ENCODE measurements around the gene MFSD2B. TPM values are rescaled to one million over a fixed set of nuclear protein-coding genes. Genes with fewer than 3 reads are reported as not detected.

Gene MFSD2B
- polyA plus RNA-seq, 4 donors, result 0.07 to 0.13 TPM; not detected in 2

DNA sequence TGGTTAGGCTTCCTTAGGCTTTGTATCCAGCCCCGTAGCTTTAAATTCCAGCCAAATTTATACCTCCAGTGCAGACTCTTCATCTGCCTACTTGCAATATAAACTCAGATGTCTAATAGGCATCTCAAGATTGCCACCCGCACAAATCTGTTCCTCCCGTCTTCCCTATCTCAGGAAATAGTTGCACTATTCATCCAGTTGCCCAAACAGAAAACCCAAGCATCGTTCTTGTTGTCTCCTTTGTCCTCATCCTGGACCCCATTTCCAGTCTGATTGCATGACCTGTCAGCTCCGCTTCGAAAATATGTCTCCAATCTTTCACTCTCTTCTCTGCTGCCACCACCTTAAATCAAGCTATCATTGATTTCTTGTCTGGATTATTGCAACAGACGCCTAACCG, 41.9 kb downstream of the MFSD2B start:
- Histone ChIP-seq H3K36me3 (ENCODE audit: control insufficient read depth in 3 of 3, insufficient read depth in 2 of 3, low read depth in 1 of 3, low read length in 3 of 3) (peaks cover 0 to 2% (median 0%) of the 10 kb centered on the region in 3 donors), H3K9me3 (ENCODE audit: control insufficient read depth in 2 of 2, insufficient read depth in 1 of 2, low read depth in 1 of 2, low read length in 1 of 2) (no peaks in the 10 kb centered on the region), H3K4me3 (ENCODE audit: low read depth in 1 of 3, low read length in 3 of 3) (no peak overlapping the region), H3K4me1 (ENCODE audit: control insufficient read depth in 3 of 3, insufficient read depth in 2 of 3, low read depth in 1 of 3, low read length in 2 of 3) (peaks cover 0 to 14% (median 7%) of the 10 kb centered on the region in 3 donors), H3K27me3 (ENCODE audit: control insufficient read depth in 3 of 3, insufficient read depth in 3 of 3, low read length in 3 of 3) (peaks cover 0 to 21% (median 0%) of the 10 kb centered on the region in 3 donors), H3K27ac (ENCODE audit: low read depth in 1 of 3, low read length in 2 of 3) (no peak overlapping the region)
- FAIRE-seq, result no peak
- DNase-seq, result no peak
- WGBS, 3 donors, result 77 to 85% (median 82%) methylated on average over 8 of the region's 8 CpGs

DNA sequence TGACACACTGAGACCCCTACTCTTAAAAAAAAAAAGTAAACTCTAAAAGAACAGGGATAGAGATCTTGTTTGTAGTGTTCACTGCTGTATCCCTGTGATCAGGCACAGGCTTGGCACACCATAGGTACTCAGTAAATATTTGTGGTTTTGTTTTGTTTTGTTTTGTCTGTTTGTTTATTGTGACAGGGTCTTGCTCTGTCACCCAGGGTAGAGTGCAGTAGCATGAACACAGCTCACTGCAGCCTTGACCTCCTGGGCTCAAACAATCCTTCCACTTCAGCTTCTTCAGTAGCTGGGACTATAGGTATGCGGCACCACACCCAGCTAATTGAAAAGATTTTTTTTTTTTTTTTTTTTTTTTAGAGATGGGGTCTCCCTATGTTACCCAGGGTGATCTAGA, 43.1 kb downstream of the MFSD2B start:
- Histone ChIP-seq H3K27ac (ENCODE audit: low read depth in 1 of 3, low read length in 2 of 3) (no peak overlapping the region), H3K4me1 (ENCODE audit: control insufficient read depth in 3 of 3, insufficient read depth in 2 of 3, low read depth in 1 of 3, low read length in 2 of 3) (peaks cover 0 to 12% (median 7%) of the 10 kb centered on the region in 3 donors), H3K27me3 (ENCODE audit: control insufficient read depth in 3 of 3, insufficient read depth in 3 of 3, low read length in 3 of 3) (peaks cover 0 to 17% (median 0%) of the 10 kb centered on the region in 3 donors), H3K4me3 (ENCODE audit: low read depth in 1 of 3, low read length in 3 of 3) (no peak overlapping the region), H3K9me3 (ENCODE audit: control insufficient read depth in 2 of 2, insufficient read depth in 1 of 2, low read depth in 1 of 2, low read length in 1 of 2) (no peaks in the 10 kb centered on the region), H3K36me3 (ENCODE audit: control insufficient read depth in 3 of 3, insufficient read depth in 2 of 3, low read depth in 1 of 3, low read length in 3 of 3) (peaks cover 0 to 2% (median 0%) of the 10 kb centered on the region in 3 donors)
- FAIRE-seq (no peak), DNase-seq (no peak)
- 82 to 97% (median 90%) methylated on average over 1 of the region's 1 CpG for WGBS, 3 donors

DNA sequence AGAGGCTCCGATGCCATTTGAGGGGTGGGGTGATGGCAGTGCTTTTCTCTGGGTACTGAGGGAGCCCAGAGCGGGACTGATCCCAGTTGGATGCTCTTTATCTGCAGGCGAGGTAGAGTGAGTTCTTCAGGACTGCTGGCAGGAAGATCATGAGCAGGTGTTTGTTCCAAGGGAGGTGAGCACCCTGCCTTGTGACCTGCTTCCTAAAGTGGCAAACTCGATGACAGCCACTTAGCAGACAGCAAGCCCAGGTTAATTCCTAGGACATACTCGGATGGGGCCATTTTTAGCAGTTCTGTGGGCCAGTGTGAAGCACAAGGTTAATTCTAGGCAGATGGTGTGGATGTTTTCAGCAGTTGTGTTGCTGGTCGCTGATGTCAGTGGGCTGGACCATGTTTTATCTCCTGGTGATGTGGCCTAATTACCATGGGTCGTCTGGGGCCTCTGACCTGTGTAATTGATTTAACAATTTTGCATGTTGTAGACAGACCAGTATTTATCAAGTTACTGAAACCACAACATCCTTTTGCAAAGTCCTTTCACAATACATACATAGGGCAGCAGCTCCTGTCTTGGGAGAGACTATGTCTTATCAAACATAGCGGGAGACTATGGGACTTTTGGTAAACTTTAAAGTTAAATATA, 44.6 kb downstream of the MFSD2B start:
- no peak overlapping the region for H3K27ac ChIP-seq (ENCODE audit: low read depth in 1 of 3, low read length in 2 of 3)
- peaks cover 0 to 2% (median 0%) of the 10 kb centered on the region in 3 donors for H3K36me3 ChIP-seq (ENCODE audit: control insufficient read depth in 3 of 3, insufficient read depth in 2 of 3, low read depth in 1 of 3, low read length in 3 of 3)

DNA sequence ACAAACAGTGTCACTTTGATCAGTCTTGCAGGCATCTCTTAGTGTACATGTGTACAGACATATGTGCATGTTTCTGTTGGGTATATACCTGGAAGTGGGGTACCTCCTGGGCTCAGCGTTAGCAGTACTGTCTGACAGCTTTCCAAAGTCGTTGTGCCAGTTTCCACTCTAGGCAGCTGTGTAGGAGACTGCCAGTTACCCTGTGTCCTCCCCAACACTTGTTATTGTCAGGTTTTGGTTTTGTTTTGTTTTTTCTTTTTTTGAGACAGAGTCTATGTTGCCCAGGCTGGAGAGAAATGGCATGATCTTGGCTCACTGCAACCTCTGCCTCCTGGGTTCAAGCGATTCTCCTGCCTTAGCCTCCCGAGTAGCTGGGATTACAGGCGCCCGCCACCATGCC, 45.9 kb downstream of the MFSD2B start:
- H3K27me3 ChIP-seq (ENCODE audit: control insufficient read depth in 3 of 3, insufficient read depth in 3 of 3, low read length in 3 of 3), result no peaks in the 10 kb centered on the region
- WGBS, 3 donors, result 79 to 86% (median 84%) methylated on average over 6 of the region's 6 CpGs
- H3K4me1 ChIP-seq (ENCODE audit: control insufficient read depth in 3 of 3, insufficient read depth in 2 of 3, low read depth in 1 of 3, low read length in 2 of 3), result no peaks in the 10 kb centered on the region
- peaks cover 0 to 2% (median 0%) of the 10 kb centered on the region in 3 donors for H3K36me3 ChIP-seq (ENCODE audit: control insufficient read depth in 3 of 3, insufficient read depth in 2 of 3, low read depth in 1 of 3, low read length in 3 of 3)
- no peaks in the 10 kb centered on the region for H3K9me3 ChIP-seq (ENCODE audit: control insufficient read depth in 2 of 2, insufficient read depth in 1 of 2, low read depth in 1 of 2, low read length in 1 of 2)
- FAIRE-seq (no peak), DNase-seq (no peak)
- no peak overlapping the region for H3K4me3 ChIP-seq (ENCODE audit: low read depth in 1 of 3, low read length in 3 of 3)
- no peak overlapping the region for H3K27ac ChIP-seq (ENCODE audit: low read depth in 1 of 3, low read length in 2 of 3)

More for the DNA sequence above, 44.6 kb downstream of the MFSD2B start:
- H3K4me1 ChIP-seq (ENCODE audit: control insufficient read depth in 3 of 3, insufficient read depth in 2 of 3, low read depth in 1 of 3, low read length in 2 of 3), result peaks cover 0 to 5% (median 0%) of the 10 kb centered on the region in 3 donors
- WGBS, 3 donors, result 63 to 78% (median 70%) methylated on average over 8 of the region's 8 CpGs
- no peak for FAIRE-seq
- H3K4me3 ChIP-seq (ENCODE audit: low read depth in 1 of 3, low read length in 3 of 3), result no peak overlapping the region
- no peak for DNase-seq
- peaks cover 0 to 8% (median 0%) of the 10 kb centered on the region in 3 donors for H3K27me3 ChIP-seq (ENCODE audit: control insufficient read depth in 3 of 3, insufficient read depth in 3 of 3, low read length in 3 of 3)
- H3K9me3 ChIP-seq (ENCODE audit: control insufficient read depth in 2 of 2, insufficient read depth in 1 of 2, low read depth in 1 of 2, low read length in 1 of 2), result no peaks in the 10 kb centered on the region

DNA sequence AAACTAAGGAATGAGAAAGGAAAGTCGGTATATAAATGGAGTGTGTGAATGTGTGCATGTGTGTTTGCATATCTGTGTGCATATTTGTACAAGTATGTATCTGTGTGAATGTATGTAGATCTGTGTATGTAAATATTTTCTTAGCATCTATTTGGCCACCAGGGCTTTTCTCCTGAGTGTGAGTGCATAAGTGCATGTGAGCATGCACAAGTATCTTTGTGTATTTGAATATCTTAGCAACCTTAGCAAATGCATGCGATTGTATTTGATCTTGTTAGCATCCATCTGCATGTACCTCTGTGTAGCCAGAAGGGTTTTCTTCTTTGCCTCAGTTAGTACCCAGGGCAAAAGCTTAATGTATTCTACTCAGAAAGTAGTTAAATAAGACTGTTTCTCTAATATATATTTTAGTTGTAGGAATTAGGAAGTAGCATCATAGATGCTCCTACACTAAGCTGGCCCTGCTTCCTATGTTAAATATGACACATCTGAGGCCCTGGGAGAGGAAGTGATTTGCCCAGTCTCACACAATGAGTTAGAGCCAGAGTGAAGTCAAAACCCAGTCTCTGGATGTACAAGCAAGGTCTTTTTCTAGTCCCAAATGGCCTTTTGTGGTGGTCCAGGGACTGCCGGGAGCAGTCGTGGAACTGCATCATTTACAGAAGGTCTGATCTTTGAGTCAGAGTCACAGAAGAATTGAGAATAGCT, 48.8 kb downstream of the MFSD2B start:
- peaks cover 0 to 2% (median 0%) of the 10 kb centered on the region in 3 donors for H3K36me3 ChIP-seq (ENCODE audit: control insufficient read depth in 3 of 3, insufficient read depth in 2 of 3, low read depth in 1 of 3, low read length in 3 of 3)
- H3K9me3 ChIP-seq (ENCODE audit: control insufficient read depth in 2 of 2, insufficient read depth in 1 of 2, low read depth in 1 of 2, low read length in 1 of 2), result no peaks in the 10 kb centered on the region
- no peak overlapping the region for H3K4me3 ChIP-seq (ENCODE audit: low read depth in 1 of 3, low read length in 3 of 3)
- no peaks in the 10 kb centered on the region for H3K27me3 ChIP-seq (ENCODE audit: control insufficient read depth in 3 of 3, insufficient read depth in 3 of 3, low read length in 3 of 3)
- FAIRE-seq, result no peak
- H3K27ac ChIP-seq (ENCODE audit: low read depth in 1 of 3, low read length in 2 of 3), result no peak overlapping the region
- no peak for DNase-seq
- WGBS, 3 donors, result 67 to 80% (median 72%) methylated on average over 4 of the region's 4 CpGs
- no peaks in the 10 kb centered on the region for H3K4me1 ChIP-seq (ENCODE audit: control insufficient read depth in 3 of 3, insufficient read depth in 2 of 3, low read depth in 1 of 3, low read length in 2 of 3)

DNA sequence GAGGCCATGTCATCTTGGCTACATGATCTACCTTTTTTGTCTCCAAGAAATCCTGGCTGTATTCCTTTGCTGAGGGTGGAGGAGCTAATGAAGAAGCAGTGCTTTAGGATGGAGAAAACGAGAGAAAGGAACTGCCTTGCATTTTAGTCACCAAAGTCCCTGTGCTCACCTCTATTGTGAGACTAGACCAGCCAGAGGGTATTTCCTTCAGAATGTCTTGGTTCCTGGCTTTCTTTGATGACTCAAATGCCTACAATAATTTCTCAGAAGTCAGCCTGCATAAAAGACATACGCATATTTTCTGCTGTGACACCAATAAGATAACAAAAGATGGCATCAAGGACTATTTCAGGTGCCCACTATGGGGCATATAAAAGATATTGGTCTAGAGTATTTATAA, 55.5 kb downstream of the MFSD2B start:
- FAIRE-seq, result no peak
- Histone ChIP-seq H3K4me1 (ENCODE audit: control insufficient read depth in 3 of 3, insufficient read depth in 2 of 3, low read depth in 1 of 3, low read length in 2 of 3) (no peaks in the 10 kb centered on the region), H3K4me3 (ENCODE audit: low read depth in 1 of 3, low read length in 3 of 3) (no peak overlapping the region), H3K9me3 (ENCODE audit: control insufficient read depth in 2 of 2, insufficient read depth in 1 of 2, low read depth in 1 of 2, low read length in 1 of 2) (no peaks in the 10 kb centered on the region), H3K27me3 (ENCODE audit: control insufficient read depth in 3 of 3, insufficient read depth in 3 of 3, low read length in 3 of 3) (no peaks in the 10 kb centered on the region), H3K27ac (ENCODE audit: low read depth in 1 of 3, low read length in 2 of 3) (no peak overlapping the region), H3K36me3 (ENCODE audit: control insufficient read depth in 3 of 3, insufficient read depth in 2 of 3, low read depth in 1 of 3, low read length in 3 of 3) (peaks cover 3 to 19% (median 10%) of the 10 kb centered on the region in 3 donors)
- no peak for DNase-seq
- WGBS, 3 donors, result 81 to 91% (median 81%) methylated on average over 2 of the region's 2 CpGs

DNA sequence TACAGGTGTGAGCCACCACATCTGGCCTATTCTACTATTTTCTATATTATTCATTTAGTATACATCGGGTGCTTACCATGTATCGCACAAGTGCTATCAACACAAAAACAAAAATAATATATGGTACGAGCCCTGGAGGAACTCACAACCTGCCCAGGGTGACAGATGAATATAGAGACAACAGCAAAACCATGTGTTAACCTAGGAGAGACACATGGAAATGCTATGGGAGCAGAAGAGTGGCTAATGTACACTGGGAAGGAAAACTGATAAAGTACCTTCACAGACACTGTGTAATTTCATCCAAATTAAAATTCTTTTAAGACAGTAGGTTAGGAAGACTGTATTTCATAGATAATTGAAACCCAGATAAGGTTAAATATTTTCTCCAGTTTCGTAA, 62.4 kb downstream of the MFSD2B start:
- Histone ChIP-seq H3K9me3 (ENCODE audit: control insufficient read depth in 2 of 2, insufficient read depth in 1 of 2, low read depth in 1 of 2, low read length in 1 of 2) (no peaks in the 10 kb centered on the region), H3K4me3 (ENCODE audit: low read depth in 1 of 3, low read length in 3 of 3) (no peak overlapping the region), H3K27ac (ENCODE audit: low read depth in 1 of 3, low read length in 2 of 3) (no peak overlapping the region), H3K36me3 (ENCODE audit: control insufficient read depth in 3 of 3, insufficient read depth in 2 of 3, low read depth in 1 of 3, low read length in 3 of 3) (peaks cover 4 to 31% (median 16%) of the 10 kb centered on the region in 3 donors), H3K4me1 (ENCODE audit: control insufficient read depth in 3 of 3, insufficient read depth in 2 of 3, low read depth in 1 of 3, low read length in 2 of 3) (peaks cover 0 to 2% (median 0%) of the 10 kb centered on the region in 3 donors), H3K27me3 (ENCODE audit: control insufficient read depth in 3 of 3, insufficient read depth in 3 of 3, low read length in 3 of 3) (no peaks in the 10 kb centered on the region)
- no peak for DNase-seq
- no peak for FAIRE-seq
- 83 to 90% (median 83%) methylated on average over 4 of the region's 4 CpGs for WGBS, 3 donors

DNA sequence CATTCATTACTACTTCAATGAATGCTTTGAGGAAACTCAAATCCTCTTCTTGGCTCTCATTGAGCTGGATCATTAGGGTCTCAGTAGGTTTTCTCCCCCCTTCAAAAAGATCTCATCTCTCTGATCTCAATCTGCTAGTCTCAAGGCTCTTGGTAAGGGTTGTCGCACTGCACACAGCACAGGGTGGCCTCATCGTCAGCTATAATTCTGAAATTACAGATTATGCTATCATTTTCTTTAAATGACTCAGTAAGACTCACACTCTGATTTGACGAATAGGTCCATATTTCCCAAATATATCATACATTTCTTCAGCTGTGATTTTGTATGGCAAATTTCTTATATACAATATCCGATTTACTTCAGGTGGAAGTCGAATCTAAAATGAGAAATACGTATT, 63.9 kb downstream of the MFSD2B start:
- H3K36me3 ChIP-seq (ENCODE audit: control insufficient read depth in 3 of 3, insufficient read depth in 2 of 3, low read depth in 1 of 3, low read length in 3 of 3), result peaks cover 4 to 24% (median 15%) of the 10 kb centered on the region in 3 donors
- FAIRE-seq (no peak), DNase-seq (no peak)
- no peak overlapping the region for H3K4me3 ChIP-seq (ENCODE audit: low read depth in 1 of 3, low read length in 3 of 3)
- WGBS, 3 donors, result 83 to 89% (median 86%) methylated on average over 6 of the region's 6 CpGs
- H3K27ac ChIP-seq (ENCODE audit: low read depth in 1 of 3, low read length in 2 of 3), result no peak overlapping the region
- H3K9me3 ChIP-seq (ENCODE audit: control insufficient read depth in 2 of 2, insufficient read depth in 1 of 2, low read depth in 1 of 2, low read length in 1 of 2), result no peaks in the 10 kb centered on the region
- no peaks in the 10 kb centered on the region for H3K27me3 ChIP-seq (ENCODE audit: control insufficient read depth in 3 of 3, insufficient read depth in 3 of 3, low read length in 3 of 3)
- peaks cover 0 to 16% (median 0%) of the 10 kb centered on the region in 3 donors for H3K4me1 ChIP-seq (ENCODE audit: control insufficient read depth in 3 of 3, insufficient read depth in 2 of 3, low read depth in 1 of 3, low read length in 2 of 3)

Data from small intestine (tissue), 7 donors.